WTC11 (cell line): ENCODE measurements around the gene ZDHHC17.

Experiments
- CTCF ChIP-seq: fragments of 200-600 bp; IDR thresholded peaks from 2 replicates; pipeline ENCODE4 v1.8.0; 2022; ENCODE audit warnings: antibody characterized with exemption
- EMX1 ChIP-seq: fragments of 250-450 bp; sonication (Bioruptor Pico); IDR thresholded peaks from 2 replicates; pipeline ENCODE4 v1.8.0; 2021; ENCODE audit warnings: mild to moderate bottlenecking
- FOXP1 ChIP-seq: sonication (generic); formaldehyde crosslinking; IDR thresholded peaks from 2 replicates; pipeline ENCODE4 v1.8.0; 2022; ENCODE audit warnings: missing genetic modification reagents, mild to moderate bottlenecking, moderate library complexity, borderline replicate concordance
- IRF1 ChIP-seq: sonication (generic); formaldehyde crosslinking; IDR thresholded peaks from 2 replicates; pipeline ENCODE4 v1.8.0; 2023; ENCODE audit warnings: missing genetic modification reagents
- JUN ChIP-seq: sonication (generic); formaldehyde crosslinking; IDR thresholded peaks from 2 replicates; pipeline ENCODE4 v1.8.0; 2023; ENCODE audit warnings: mild to moderate bottlenecking, missing genetic modification reagents
- NR3C1 ChIP-seq: sonication (generic); formaldehyde crosslinking; conservative IDR thresholded peaks from 2 replicates; pipeline ENCODE4 v1.8.1; 2023; ENCODE audit warnings: low read depth, mild to moderate bottlenecking, missing genetic modification reagents
- TEAD4 ChIP-seq: sonication (generic); formaldehyde crosslinking; IDR thresholded peaks from 2 replicates; pipeline ENCODE4 v1.8.0; 2022; ENCODE audit warnings: mild to moderate bottlenecking, missing genetic modification reagents
- ZNF423 ChIP-seq: fragments of 250-450 bp; sonication (Bioruptor Pico); IDR thresholded peaks from 2 replicates; pipeline ENCODE4 v2.1.2; 2022; ENCODE audit warnings: mild to moderate bottlenecking, moderate library complexity
- TF ChIP-seq, protein P1 (sequence below): sonication (generic); formaldehyde crosslinking; IDR thresholded peaks from 2 replicates; pipeline ENCODE4 v1.8.1; 2022; ENCODE audit warnings: mild to moderate bottlenecking, missing genetic modification reagents, moderate library complexity, borderline replicate concordance
- TF ChIP-seq, protein P2 (sequence below): sonication (generic); formaldehyde crosslinking; IDR thresholded peaks from 2 replicates; pipeline ENCODE4 v1.8.1; 2023; ENCODE audit warnings: mild to moderate bottlenecking, missing genetic modification reagents
- TF ChIP-seq, protein P3 (sequence below): sonication (generic); formaldehyde crosslinking; IDR thresholded peaks from 2 replicates; pipeline ENCODE4 v1.8.0; 2022; ENCODE audit warnings: mild to moderate bottlenecking, missing genetic modification reagents

- TF ChIP-seq NR3C1 (CRISPR knock-in tag) (no peak), IRF1 (CRISPR knock-in tag) (no peak), CTCF (no peak), JUN (no peak), FOXP1 (no peak), TEAD4 (no peak), ZNF423 (CRISPR knock-in tag) (no peak), EMX1 (CRISPR knock-in tag) (no peak)
- TF ChIP-seq, protein P1, sequence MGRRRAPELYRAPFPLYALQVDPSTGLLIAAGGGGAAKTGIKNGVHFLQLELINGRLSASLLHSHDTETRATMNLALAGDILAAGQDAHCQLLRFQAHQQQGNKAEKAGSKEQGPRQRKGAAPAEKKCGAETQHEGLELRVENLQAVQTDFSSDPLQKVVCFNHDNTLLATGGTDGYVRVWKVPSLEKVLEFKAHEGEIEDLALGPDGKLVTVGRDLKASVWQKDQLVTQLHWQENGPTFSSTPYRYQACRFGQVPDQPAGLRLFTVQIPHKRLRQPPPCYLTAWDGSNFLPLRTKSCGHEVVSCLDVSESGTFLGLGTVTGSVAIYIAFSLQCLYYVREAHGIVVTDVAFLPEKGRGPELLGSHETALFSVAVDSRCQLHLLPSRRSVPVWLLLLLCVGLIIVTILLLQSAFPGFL, result no peak
- TF ChIP-seq, protein P2, sequence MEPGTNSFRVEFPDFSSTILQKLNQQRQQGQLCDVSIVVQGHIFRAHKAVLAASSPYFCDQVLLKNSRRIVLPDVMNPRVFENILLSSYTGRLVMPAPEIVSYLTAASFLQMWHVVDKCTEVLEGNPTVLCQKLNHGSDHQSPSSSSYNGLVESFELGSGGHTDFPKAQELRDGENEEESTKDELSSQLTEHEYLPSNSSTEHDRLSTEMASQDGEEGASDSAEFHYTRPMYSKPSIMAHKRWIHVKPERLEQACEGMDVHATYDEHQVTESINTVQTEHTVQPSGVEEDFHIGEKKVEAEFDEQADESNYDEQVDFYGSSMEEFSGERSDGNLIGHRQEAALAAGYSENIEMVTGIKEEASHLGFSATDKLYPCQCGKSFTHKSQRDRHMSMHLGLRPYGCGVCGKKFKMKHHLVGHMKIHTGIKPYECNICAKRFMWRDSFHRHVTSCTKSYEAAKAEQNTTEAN (CRISPR knock-in tag), result no peak
- TF ChIP-seq, protein P3, sequence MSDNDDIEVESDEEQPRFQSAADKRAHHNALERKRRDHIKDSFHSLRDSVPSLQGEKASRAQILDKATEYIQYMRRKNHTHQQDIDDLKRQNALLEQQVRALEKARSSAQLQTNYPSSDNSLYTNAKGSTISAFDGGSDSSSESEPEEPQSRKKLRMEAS (CRISPR knock-in tag), result no peak
These were observed 102.2 kb downstream of the ZDHHC17 start for GRCh38 chr12:76866151-76866567.
